GM06990 (cell line): ENCODE data around the gene ULK1.

Experiments used
- DNase-seq: peaks from one replicate; pipeline ENCODE4 v3.0.0-alpha.2; 2011; ENCODE audit not compliant: insufficient read length; ENCODE audit errors: extremely low read depth
- H3K27me3 ChIP-seq: replicated peaks from 2 replicates; pipeline ENCODE4 v1.6.0; 2011; ENCODE audit warnings: low read length; ENCODE audit not compliant: control insufficient read depth, insufficient read depth
- H3K36me3 ChIP-seq: 2 replicates; pipeline ENCODE4 v1.5.1; 2011; ENCODE audit warnings: low read length; ENCODE audit not compliant: control insufficient read depth, insufficient read depth
- H3K4me3 ChIP-seq: replicated peaks from 2 replicates; pipeline ENCODE4 v1.5.1; 2011; ENCODE audit warnings: low read depth, mild to moderate bottlenecking, control low read depth, low read length
- TF ChIP-seq, protein P1 (sequence below): IDR thresholded peaks from 2 replicates; pipeline ENCODE4 v1.5.1; 2011; ENCODE audit warnings: low read length, control low read depth, mild to moderate bottlenecking, inconsistent platforms; ENCODE audit not compliant: insufficient read depth, poor library complexity, severe bottlenecking

The ULK1 gene

DNA sequence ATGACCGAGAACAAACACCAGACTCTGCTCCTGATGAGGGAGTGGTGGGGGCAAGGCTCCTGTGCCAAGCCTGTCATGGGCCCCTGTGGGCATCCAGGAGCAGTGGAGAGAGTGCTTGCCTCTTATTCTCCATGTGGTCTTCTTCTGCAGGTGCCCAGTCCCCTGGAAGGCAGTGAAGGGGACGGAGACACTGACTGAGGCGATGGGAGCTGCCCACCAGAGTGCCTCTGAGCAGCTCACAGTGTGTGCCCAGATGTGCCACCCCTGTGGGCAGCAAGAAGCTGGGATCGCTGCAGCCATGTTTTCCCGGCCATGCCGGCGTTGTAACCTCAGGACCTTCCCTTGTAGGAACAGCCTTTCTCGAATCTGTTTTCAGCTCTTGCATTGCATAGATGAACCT is 49.0 kb downstream of the ULK1 start:
- H3K36me3 ChIP-seq, result peaks cover 23% of the 10 kb centered on the region
- H3K27me3 ChIP-seq, result no peaks in the 10 kb centered on the region
- H3K4me3 ChIP-seq, result no peak overlapping the region
- TF ChIP-seq, protein P1, sequence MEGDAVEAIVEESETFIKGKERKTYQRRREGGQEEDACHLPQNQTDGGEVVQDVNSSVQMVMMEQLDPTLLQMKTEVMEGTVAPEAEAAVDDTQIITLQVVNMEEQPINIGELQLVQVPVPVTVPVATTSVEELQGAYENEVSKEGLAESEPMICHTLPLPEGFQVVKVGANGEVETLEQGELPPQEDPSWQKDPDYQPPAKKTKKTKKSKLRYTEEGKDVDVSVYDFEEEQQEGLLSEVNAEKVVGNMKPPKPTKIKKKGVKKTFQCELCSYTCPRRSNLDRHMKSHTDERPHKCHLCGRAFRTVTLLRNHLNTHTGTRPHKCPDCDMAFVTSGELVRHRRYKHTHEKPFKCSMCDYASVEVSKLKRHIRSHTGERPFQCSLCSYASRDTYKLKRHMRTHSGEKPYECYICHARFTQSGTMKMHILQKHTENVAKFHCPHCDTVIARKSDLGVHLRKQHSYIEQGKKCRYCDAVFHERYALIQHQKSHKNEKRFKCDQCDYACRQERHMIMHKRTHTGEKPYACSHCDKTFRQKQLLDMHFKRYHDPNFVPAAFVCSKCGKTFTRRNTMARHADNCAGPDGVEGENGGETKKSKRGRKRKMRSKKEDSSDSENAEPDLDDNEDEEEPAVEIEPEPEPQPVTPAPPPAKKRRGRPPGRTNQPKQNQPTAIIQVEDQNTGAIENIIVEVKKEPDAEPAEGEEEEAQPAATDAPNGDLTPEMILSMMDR, result no peak
- no peak for DNase-seq

- TF ChIP-seq, protein P1, result no peak
- Histone ChIP-seq H3K4me3 (no peak overlapping the region), H3K27me3 (no peaks in the 10 kb centered on the region), H3K36me3 (peaks cover 23% of the 10 kb centered on the region)
- no peak for DNase-seq
Measured at GRCh38 chr12:131943876-131944275, 49.5 kb downstream of the ULK1 start.

- TF ChIP-seq, protein P1, result no peak
- Histone ChIP-seq H3K27me3 (no peaks in the 10 kb centered on the region), H3K4me3 (no peak overlapping the region), H3K36me3 (peaks cover 20% of the 10 kb centered on the region)
- DNase-seq, result no peak
Measured at GRCh38 chr12:131944601-131945251, 50.3 kb downstream of the ULK1 start.

GRCh38 chr12:131946757-131947156 is 52.3 kb downstream of the ULK1 start:
- Histone ChIP-seq H3K4me3 (no peak overlapping the region), H3K27me3 (no peaks in the 10 kb centered on the region), H3K36me3 (peaks cover 15% of the 10 kb centered on the region)
- DNase-seq, result no peak
- TF ChIP-seq, protein P1, result no peak

DNA sequence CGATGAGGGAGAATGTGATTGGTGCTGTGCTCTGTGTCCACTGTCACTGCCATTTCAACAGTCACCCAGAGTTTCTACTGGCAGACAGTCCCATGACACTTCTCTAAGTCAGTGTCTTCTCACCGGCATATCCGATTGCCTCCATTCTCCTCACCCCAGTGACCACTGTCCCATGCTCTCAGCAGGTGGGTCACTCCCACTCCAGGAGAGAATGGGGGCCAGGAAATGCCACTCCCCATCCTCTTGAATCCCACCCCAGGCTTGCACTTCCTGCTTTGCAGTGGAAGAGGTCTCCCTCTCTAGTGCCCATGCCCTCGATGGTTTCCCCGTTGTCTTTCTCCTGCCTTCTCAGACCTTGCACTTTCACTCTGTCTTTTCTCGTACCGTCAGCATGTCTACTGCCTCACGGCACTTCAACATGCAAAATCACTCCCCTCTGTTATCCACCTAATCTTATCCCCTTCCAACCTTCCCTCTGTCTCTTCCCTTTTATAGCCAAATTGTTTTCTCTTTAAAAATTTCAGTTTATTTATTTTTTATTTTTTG is 53.1 kb downstream of the ULK1 start:
- Histone ChIP-seq H3K27me3 (no peaks in the 10 kb centered on the region), H3K36me3 (peaks cover 12% of the 10 kb centered on the region), H3K4me3 (no peak overlapping the region)
- no peak for DNase-seq
- TF ChIP-seq, protein P1, result no peak
